WTC11 (cell line): ENCODE data around the gene PTPRN2. TPM values are rescaled to one million over a fixed set of nuclear protein-coding genes. Genes with fewer than 3 reads are reported as not detected.
A peak's percentile ranks its signal among the peaks of the same experiment; 100 is the strongest.

Experiments
- ATAC-seq: fragments of 200-7000 bp; cut with Tn5 transposase; 2 replicates; pipeline ENCODE4 v1.10.0; 2021; ENCODE audit warnings: mild to moderate bottlenecking, moderate library complexity
- CTCF ChIA-PET: fragments of 300-600 bp; sonication (Branson Sonifier 250); formaldehyde crosslinking; loops from one replicate; lab custom pipeline; 2021; ENCODE audit warnings: antibody characterized with exemption; lab: Charles Lee
- POLR2A ChIA-PET: fragments of 350-600 bp; sonication (Branson Sonifier 250); formaldehyde crosslinking; loops from one replicate; lab custom pipeline; 2021; ENCODE audit warnings: antibody characterized with exemption; lab: Charles Lee
- DNase-seq: peaks from one replicate; pipeline ENCODE4 v3.0.0; 2021; ENCODE audit warnings: low spot score
- H3K27ac Mint-ChIP-seq: 2 replicates; pipeline ENCODE4 v1.8.0; 2021; ENCODE audit warnings: mixed read lengths
- H3K27me3 Mint-ChIP-seq: 2 replicates; pipeline ENCODE4 v1.8.0; 2021; ENCODE audit warnings: low read depth, mild to moderate bottlenecking, moderate library complexity, mixed read lengths
- H3K36me3 Mint-ChIP-seq: 2 replicates; pipeline ENCODE4 v1.8.0; 2021; ENCODE audit warnings: mixed read lengths
- H3K4me1 Mint-ChIP-seq: 2 replicates; pipeline ENCODE4 v1.8.0; 2022; ENCODE audit warnings: mixed read lengths
- H3K4me3 Mint-ChIP-seq: 2 replicates; pipeline ENCODE4 v1.8.0; 2021; ENCODE audit warnings: mild to moderate bottlenecking, moderate library complexity, mixed read lengths
- H3K9me3 Mint-ChIP-seq: 2 replicates; pipeline ENCODE4 v1.8.0; 2021; ENCODE audit warnings: mixed read lengths
- CREM ChIP-seq: sonication (generic); formaldehyde crosslinking; IDR thresholded peaks from 2 replicates; pipeline ENCODE4 v1.8.1; 2022; ENCODE audit warnings: mild to moderate bottlenecking, missing genetic modification reagents, moderate library complexity
- ELF4 ChIP-seq: sonication (generic); formaldehyde crosslinking; IDR thresholded peaks from 2 replicates; pipeline ENCODE4 v1.8.1; 2022; ENCODE audit warnings: low read depth, mild to moderate bottlenecking, moderate library complexity, missing genetic modification reagents
- FOXK1 ChIP-seq: sonication (generic); formaldehyde crosslinking; IDR thresholded peaks from 2 replicates; pipeline ENCODE4 v1.8.0; 2022; ENCODE audit warnings: mild to moderate bottlenecking, moderate library complexity, missing genetic modification reagents
- FOXP1 ChIP-seq: sonication (generic); formaldehyde crosslinking; IDR thresholded peaks from 2 replicates; pipeline ENCODE4 v1.8.0; 2022; ENCODE audit warnings: missing genetic modification reagents, mild to moderate bottlenecking, moderate library complexity, borderline replicate concordance
- HMGA2 ChIP-seq: fragments of 250-450 bp; sonication (Bioruptor Pico); IDR thresholded peaks from 2 replicates; pipeline ENCODE4 v1.4.0; 2021; ENCODE audit warnings: mild to moderate bottlenecking, moderate library complexity
- JAZF1 ChIP-seq: fragments of 250-450 bp; sonication (Bioruptor Pico); IDR thresholded peaks from 2 replicates; pipeline ENCODE4 v1.9.0; 2021; ENCODE audit warnings: moderate library complexity, mild to moderate bottlenecking, inconsistent platforms
- MYBL2 ChIP-seq: sonication (generic); formaldehyde crosslinking; IDR thresholded peaks from 2 replicates; pipeline ENCODE4 v1.8.1; 2023; ENCODE audit warnings: mild to moderate bottlenecking, moderate library complexity, missing genetic modification reagents
- NFATC4 ChIP-seq: fragments of 250-450 bp; sonication (Bioruptor Pico); IDR thresholded peaks from 2 replicates; pipeline ENCODE4 v1.9.0; 2021; ENCODE audit warnings: mild to moderate bottlenecking
- NFYB ChIP-seq: sonication (generic); formaldehyde crosslinking; conservative IDR thresholded peaks from 2 replicates; pipeline ENCODE4 v1.8.0; 2022; ENCODE audit warnings: low read depth, missing genetic modification reagents
- RELA ChIP-seq: sonication (generic); formaldehyde crosslinking; IDR thresholded peaks from 2 replicates; pipeline ENCODE4 v1.8.1; 2022; ENCODE audit warnings: missing genetic modification reagents, mild to moderate bottlenecking, borderline replicate concordance
- TP53 ChIP-seq: sonication (generic); formaldehyde crosslinking; IDR thresholded peaks from 2 replicates; pipeline ENCODE4 v1.8.1; 2023; ENCODE audit warnings: mild to moderate bottlenecking, missing genetic modification reagents
- ZBTB21 ChIP-seq: sonication (generic); formaldehyde crosslinking; IDR thresholded peaks from 2 replicates; pipeline ENCODE4 v1.8.1; 2023; ENCODE audit warnings: mild to moderate bottlenecking, missing genetic modification reagents, borderline replicate concordance
- ZNF317 ChIP-seq: sonication (generic); formaldehyde crosslinking; IDR thresholded peaks from 2 replicates; pipeline ENCODE4 v1.8.1; 2023; ENCODE audit warnings: low read depth, mild to moderate bottlenecking, moderate library complexity, missing genetic modification reagents, borderline replicate concordance
- ZNF423 ChIP-seq: fragments of 250-450 bp; sonication (Bioruptor Pico); IDR thresholded peaks from 2 replicates; pipeline ENCODE4 v2.1.2; 2022; ENCODE audit warnings: mild to moderate bottlenecking, moderate library complexity
- total RNA-seq: library from RNA; stranded (reverse); gene quantifications from 3 replicates; pipeline ENCODE4 v1.2.3, GENCODE V29; 2021
- TF ChIP-seq, protein P1 (sequence below): fragments of 250-450 bp; sonication (Bioruptor Pico); IDR thresholded peaks from 2 replicates; pipeline ENCODE4 v2.1.2; 2022; ENCODE audit warnings: mild to moderate bottlenecking, moderate library complexity
- TF ChIP-seq, protein P2 (sequence below): sonication (generic); formaldehyde crosslinking; IDR thresholded peaks from 2 replicates; pipeline ENCODE4 v1.8.1; 2023; ENCODE audit warnings: mild to moderate bottlenecking, missing genetic modification reagents, moderate library complexity
- TF ChIP-seq, protein P3 (sequence below): sonication (generic); formaldehyde crosslinking; IDR thresholded peaks from 2 replicates; pipeline ENCODE4 v1.8.1; 2022; ENCODE audit warnings: mild to moderate bottlenecking, missing genetic modification reagents, moderate library complexity, borderline replicate concordance
- TF ChIP-seq, protein P4 (sequence below): fragments of 250-450 bp; sonication (Bioruptor Pico); conservative IDR thresholded peaks from 2 replicates; pipeline ENCODE4 v1.9.0; 2021; ENCODE audit warnings: mild to moderate bottlenecking
- TF ChIP-seq, protein P5 (sequence below): sonication (generic); formaldehyde crosslinking; IDR thresholded peaks from 2 replicates; pipeline ENCODE4 v1.8.1; 2022; ENCODE audit warnings: low read depth, missing genetic modification reagents, borderline replicate concordance
- TF ChIP-seq, protein P6 (sequence below): sonication (generic); formaldehyde crosslinking; IDR thresholded peaks from 2 replicates; pipeline ENCODE4 v1.8.0; 2022; ENCODE audit warnings: mild to moderate bottlenecking, missing genetic modification reagents
- TF ChIP-seq, protein P7 (sequence below): sonication (generic); formaldehyde crosslinking; IDR thresholded peaks from 2 replicates; pipeline ENCODE4 v1.8.1; 2023; ENCODE audit warnings: mild to moderate bottlenecking, missing genetic modification reagents

PTPRN2 gene
- total RNA-seq, 1 experiment from 2014 or later, result 4.7 TPM

DNA sequence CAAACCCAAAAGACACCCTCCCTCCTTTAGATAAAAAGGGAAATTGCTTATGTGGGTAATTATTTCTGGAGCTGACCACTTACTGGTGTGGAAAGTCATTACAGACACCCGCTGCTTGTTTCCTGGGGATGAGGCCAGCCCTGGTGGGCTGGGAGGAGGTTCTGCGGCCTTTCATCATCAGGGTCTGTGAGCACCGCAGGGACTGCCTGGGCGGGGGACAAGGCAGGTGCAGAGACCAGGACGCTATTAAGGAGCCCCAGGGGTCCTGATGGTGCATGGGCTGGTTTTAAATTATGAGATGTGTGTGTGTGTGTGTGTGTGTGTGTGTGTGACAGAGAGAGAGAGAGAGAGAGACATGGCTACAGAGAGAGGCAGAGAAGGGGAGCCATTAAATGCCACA is 1079.6 kb downstream of the PTPRN2 start:
- no peaks in the 10 kb centered on the region for H3K4me1 Mint-ChIP-seq
- DNase-seq (no peak), ATAC-seq (no peak)
- CTCF ChIA-PET, result interaction anchor here (1.0 kb wide), 1 partner anchor 34 kb away, joined by 3 read pairs; no protein-coding TSS in a partner anchor
- POLR2A ChIA-PET, result no interaction called here
- H3K27ac Mint-ChIP-seq, result no peak overlapping the region
- H3K4me3 Mint-ChIP-seq, result no peak overlapping the region
- H3K36me3 Mint-ChIP-seq, result peaks cover 15% of the 10 kb centered on the region
- peaks cover 34% of the 10 kb centered on the region for H3K9me3 Mint-ChIP-seq
- TF ChIP-seq RELA (CRISPR knock-in tag) (no peak), HMGA2 (CRISPR knock-in tag) (no peak), FOXP1 (no peak), JAZF1 (no peak), FOXK1 (CRISPR knock-in tag) (no peak), ZBTB21 (no peak), MYBL2 (CRISPR knock-in tag) (no peak), CREM (CRISPR knock-in tag) (no peak), NFATC4 (CRISPR knock-in tag) (no peak), ZNF423 (CRISPR knock-in tag) (no peak), NFYB (no peak)
- TF ChIP-seq, protein P1, sequence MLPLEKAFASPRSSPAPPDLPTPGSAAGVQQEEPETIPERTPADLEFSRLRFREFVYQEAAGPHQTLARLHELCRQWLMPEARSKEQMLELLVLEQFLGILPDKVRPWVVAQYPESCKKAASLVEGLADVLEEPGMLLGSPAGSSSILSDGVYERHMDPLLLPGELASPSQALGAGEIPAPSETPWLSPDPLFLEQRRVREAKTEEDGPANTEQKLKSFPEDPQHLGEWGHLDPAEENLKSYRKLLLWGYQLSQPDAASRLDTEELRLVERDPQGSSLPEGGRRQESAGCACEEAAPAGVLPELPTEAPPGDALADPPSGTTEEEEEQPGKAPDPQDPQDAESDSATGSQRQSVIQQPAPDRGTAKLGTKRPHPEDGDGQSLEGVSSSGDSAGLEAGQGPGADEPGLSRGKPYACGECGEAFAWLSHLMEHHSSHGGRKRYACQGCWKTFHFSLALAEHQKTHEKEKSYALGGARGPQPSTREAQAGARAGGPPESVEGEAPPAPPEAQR (CRISPR knock-in tag), result no peak
- TF ChIP-seq, protein P2, sequence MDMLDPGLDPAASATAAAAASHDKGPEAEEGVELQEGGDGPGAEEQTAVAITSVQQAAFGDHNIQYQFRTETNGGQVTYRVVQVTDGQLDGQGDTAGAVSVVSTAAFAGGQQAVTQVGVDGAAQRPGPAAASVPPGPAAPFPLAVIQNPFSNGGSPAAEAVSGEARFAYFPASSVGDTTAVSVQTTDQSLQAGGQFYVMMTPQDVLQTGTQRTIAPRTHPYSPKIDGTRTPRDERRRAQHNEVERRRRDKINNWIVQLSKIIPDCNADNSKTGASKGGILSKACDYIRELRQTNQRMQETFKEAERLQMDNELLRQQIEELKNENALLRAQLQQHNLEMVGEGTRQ, result no peak
- TF ChIP-seq, protein P3, sequence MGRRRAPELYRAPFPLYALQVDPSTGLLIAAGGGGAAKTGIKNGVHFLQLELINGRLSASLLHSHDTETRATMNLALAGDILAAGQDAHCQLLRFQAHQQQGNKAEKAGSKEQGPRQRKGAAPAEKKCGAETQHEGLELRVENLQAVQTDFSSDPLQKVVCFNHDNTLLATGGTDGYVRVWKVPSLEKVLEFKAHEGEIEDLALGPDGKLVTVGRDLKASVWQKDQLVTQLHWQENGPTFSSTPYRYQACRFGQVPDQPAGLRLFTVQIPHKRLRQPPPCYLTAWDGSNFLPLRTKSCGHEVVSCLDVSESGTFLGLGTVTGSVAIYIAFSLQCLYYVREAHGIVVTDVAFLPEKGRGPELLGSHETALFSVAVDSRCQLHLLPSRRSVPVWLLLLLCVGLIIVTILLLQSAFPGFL (CRISPR knock-in tag), result no peak
- H3K27me3 Mint-ChIP-seq, result peaks cover 66% of the 10 kb centered on the region

DNA sequence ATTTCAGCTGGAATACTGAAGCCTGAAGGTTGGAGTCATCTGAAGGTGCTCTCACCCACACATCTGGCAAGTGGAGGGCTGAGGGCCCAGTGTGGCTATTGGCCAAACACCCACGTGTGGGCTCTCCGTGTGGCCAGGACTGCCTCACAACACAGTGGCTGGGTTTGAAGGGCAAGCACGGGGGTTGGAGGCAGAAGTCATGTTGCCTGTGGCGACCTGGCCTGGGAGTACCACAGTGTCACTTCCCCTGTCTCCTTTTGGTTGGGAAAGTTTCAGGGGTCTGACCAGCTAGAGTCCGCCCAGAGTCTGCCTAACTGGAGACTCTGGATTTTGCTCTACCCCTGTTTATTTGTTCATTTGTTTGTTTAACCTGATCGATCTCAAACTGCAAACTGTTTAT is 1081.4 kb downstream of the PTPRN2 start:
- Mint-ChIP-seq H3K27ac (no peak overlapping the region), H3K36me3 (peaks cover 15% of the 10 kb centered on the region), H3K9me3 (peaks cover 34% of the 10 kb centered on the region), H3K4me1 (no peaks in the 10 kb centered on the region), H3K27me3 (peaks cover 76% of the 10 kb centered on the region), H3K4me3 (no peak overlapping the region)
- ChIA-PET POLR2A (no interaction called here), CTCF (no interaction called here)
- DNase-seq (no peak), ATAC-seq (no peak)
- TF ChIP-seq TP53 (CRISPR knock-in tag), result no peak

DNA sequence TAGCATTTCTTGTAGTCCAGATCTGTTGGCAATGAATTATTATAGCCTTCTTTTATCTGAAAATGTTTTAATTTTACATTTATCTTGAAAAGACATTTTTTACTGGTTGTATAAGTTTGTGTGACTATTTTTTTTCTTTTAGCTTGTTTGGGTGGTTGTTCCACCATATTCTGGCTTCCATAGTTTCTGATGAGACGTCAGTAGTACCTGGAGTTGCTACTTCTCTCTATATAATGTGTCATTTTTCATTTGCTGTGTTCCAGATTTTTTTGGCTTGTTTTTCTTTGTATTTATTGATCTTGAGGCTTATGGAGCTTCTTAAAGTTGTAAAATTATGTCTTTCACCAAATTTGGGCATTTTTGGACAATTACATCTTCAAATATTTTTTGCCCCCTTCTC is 1082.0 kb downstream of the PTPRN2 start:
- Mint-ChIP-seq H3K36me3 (peaks cover 15% of the 10 kb centered on the region), H3K27me3 (peaks cover 70% of the 10 kb centered on the region), H3K4me1 (no peaks in the 10 kb centered on the region), H3K4me3 (no peak overlapping the region), H3K27ac (no peak overlapping the region), H3K9me3 (peaks cover 34% of the 10 kb centered on the region)
- ChIA-PET CTCF (interaction anchor here (2.7 kb wide), 1 partner anchor 31 kb away, joined by 8 read pairs; no protein-coding TSS in a partner anchor), POLR2A (no interaction called here)
- no peak for DNase-seq
- ATAC-seq, result no peak
- TF ChIP-seq, protein P4, sequence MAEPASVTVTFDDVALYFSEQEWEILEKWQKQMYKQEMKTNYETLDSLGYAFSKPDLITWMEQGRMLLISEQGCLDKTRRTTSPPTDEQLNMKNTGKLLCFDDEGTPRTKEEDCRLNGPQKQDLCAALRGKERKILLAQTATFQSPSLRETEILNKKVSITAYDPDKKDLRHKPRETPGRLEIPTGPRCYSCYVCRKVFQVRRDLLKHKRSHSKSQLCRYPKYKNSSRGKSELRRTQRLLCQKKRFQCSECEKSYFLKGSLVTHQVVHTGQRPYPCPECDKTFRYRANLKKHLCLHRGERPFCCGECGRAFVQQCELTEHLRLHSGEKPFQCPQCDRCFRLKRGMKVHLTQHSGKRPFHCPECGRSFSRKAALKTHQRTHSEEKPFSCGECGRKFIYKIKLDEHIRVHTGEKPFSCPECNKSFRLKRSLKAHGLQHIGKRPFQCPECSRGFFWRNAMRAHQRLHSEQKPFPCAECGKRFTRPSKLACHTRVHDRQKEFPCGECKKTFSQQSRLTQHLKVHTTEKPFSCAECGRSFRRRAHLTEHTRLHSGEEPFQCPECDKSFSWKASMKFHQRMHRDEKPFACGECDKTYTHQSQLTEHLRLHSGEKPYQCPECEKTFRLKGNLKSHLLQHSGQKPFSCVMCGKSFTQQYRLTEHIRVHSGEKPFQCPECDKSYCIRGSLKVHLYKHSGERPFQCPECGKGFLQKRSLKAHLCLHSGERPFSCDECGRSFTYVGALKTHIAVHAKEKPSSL (CRISPR knock-in tag), result no peak
- TF ChIP-seq ZNF317 (peak; percentile 83; the same call in 1 of the 2 replicates), NFATC4 (CRISPR knock-in tag) (no peak), ELF4 (CRISPR knock-in tag) (no peak)
- TF ChIP-seq, protein P5, sequence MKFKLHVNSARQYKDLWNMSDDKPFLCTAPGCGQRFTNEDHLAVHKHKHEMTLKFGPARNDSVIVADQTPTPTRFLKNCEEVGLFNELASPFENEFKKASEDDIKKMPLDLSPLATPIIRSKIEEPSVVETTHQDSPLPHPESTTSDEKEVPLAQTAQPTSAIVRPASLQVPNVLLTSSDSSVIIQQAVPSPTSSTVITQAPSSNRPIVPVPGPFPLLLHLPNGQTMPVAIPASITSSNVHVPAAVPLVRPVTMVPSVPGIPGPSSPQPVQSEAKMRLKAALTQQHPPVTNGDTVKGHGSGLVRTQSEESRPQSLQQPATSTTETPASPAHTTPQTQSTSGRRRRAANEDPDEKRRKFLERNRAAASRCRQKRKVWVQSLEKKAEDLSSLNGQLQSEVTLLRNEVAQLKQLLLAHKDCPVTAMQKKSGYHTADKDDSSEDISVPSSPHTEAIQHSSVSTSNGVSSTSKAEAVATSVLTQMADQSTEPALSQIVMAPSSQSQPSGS, result no peak
- TF ChIP-seq, protein P6, sequence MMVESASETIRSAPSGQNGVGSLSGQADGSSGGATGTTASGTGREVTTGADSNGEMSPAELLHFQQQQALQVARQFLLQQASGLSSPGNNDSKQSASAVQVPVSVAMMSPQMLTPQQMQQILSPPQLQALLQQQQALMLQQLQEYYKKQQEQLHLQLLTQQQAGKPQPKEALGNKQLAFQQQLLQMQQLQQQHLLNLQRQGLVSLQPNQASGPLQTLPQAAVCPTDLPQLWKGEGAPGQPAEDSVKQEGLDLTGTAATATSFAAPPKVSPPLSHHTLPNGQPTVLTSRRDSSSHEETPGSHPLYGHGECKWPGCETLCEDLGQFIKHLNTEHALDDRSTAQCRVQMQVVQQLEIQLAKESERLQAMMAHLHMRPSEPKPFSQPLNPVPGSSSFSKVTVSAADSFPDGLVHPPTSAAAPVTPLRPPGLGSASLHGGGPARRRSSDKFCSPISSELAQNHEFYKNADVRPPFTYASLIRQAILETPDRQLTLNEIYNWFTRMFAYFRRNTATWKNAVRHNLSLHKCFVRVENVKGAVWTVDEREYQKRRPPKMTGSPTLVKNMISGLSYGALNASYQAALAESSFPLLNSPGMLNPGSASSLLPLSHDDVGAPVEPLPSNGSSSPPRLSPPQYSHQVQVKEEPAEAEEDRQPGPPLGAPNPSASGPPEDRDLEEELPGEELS, result no peak
- TF ChIP-seq, protein P7, sequence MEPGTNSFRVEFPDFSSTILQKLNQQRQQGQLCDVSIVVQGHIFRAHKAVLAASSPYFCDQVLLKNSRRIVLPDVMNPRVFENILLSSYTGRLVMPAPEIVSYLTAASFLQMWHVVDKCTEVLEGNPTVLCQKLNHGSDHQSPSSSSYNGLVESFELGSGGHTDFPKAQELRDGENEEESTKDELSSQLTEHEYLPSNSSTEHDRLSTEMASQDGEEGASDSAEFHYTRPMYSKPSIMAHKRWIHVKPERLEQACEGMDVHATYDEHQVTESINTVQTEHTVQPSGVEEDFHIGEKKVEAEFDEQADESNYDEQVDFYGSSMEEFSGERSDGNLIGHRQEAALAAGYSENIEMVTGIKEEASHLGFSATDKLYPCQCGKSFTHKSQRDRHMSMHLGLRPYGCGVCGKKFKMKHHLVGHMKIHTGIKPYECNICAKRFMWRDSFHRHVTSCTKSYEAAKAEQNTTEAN (CRISPR knock-in tag), result no peak
